HCT116 (cell line): Measurements from ENCODE around the gene ATF6B. TPM values are rescaled to one million over a fixed set of nuclear protein-coding genes. Genes with fewer than 3 reads are reported as not detected.

Source experiments
- ATAC-seq: fragments of 200-7000 bp; cut with Tn5 transposase; 2 replicates; pipeline ENCODE4 v1.9.1; 2020; ENCODE audit warnings: mild to moderate bottlenecking, moderate library complexity
- BruUV-seq: library from RNA; stranded (reverse); fragments of 400-500 nt; replicated peaks from 2 replicates; lab custom pipeline; 2021; lab: Mats Ljungman, UMichigan
- CTCF ChIA-PET: fragments of 300-600 bp; sonication (Branson Sonifier 250); formaldehyde crosslinking; loops from one replicate; lab custom pipeline; 2021; ENCODE audit warnings: antibody characterized with exemption; lab: Charles Lee
- POLR2A ChIA-PET: fragments of 300-600, 350-600 bp; sonication (Branson Sonifier 250); formaldehyde crosslinking; loops from one replicate; lab custom pipeline; 2021; ENCODE audit warnings: antibody characterized with exemption; lab: Charles Lee
- RAD21 ChIA-PET, 2 experiments: fragments of 300-600 bp; sonication (Branson Sonifier 250); formaldehyde crosslinking; loops; one replicate each; lab custom pipeline; 2023; ENCODE audit warnings: low total read pairs in 2 of 2; ENCODE audit not compliant: uncharacterized antibody in 2 of 2, unreplicated experiment in 2 of 2, low non-redundant PET in 1 of 2; lab: Charles Lee
- DNase-seq: peaks from one replicate; pipeline ENCODE4 v3.0.0-alpha.2; 2010; ENCODE audit warnings: low read depth, low spot score
- H2AFZ ChIP-seq: fragments of 200-600 bp; shearing (Covaris generic), sonication (generic); 2 replicates; pipeline ENCODE4 v1.6.1; 2017; ENCODE audit warnings: low read depth, mixed run types, mixed read lengths, antibody characterized with exemption, low read length; ENCODE audit not compliant: poor library complexity, severe bottlenecking
- H3K27ac ChIP-seq: 2 replicates; pipeline ENCODE4 v1.5.1; 2012; ENCODE audit warnings: low read depth, low read length
- H3K27me3 ChIP-seq: fragments of 200-600 bp; sonication (generic); 2 replicates; pipeline ENCODE4 v1.6.1; 2016; ENCODE audit warnings: mixed run types, low read length, mixed read lengths; ENCODE audit not compliant: insufficient read depth
- H3K36me3 ChIP-seq, 2 experiments: fragments of 200-500 bp in 1 of 2; fragments of 200-600 bp in 1 of 2; sonication (Bioruptor generic) in 1 of 2; sonication (generic) in 1 of 2; 2 replicates each; pipeline versions ENCODE4 v1.5.1 to v1.6.1; 2014 to 2016; ENCODE audit warnings: low read length in 2 of 2, inconsistent platforms in 1 of 2, mixed read lengths in 1 of 2, mixed run types in 1 of 2; ENCODE audit not compliant: insufficient read depth in 2 of 2, control insufficient read depth in 1 of 2
- H3K4me1 ChIP-seq, 2 experiments: fragments of 200-600 bp in 1 of 2; sonication (generic) in 1 of 2; 2 replicates each; pipeline versions ENCODE4 v1.5.1 to v1.6.1; 2012 to 2017; ENCODE audit warnings: low read length in 2 of 2, inconsistent platforms in 1 of 2, mild to moderate bottlenecking in 1 of 2, mixed read lengths in 1 of 2, mixed run types in 1 of 2, moderate library complexity in 1 of 2; ENCODE audit not compliant: insufficient read depth in 2 of 2, control insufficient read depth in 1 of 2
- H3K4me2 ChIP-seq: fragments of 200-600 bp; sonication (generic); 2 replicates; pipeline ENCODE4 v1.6.1; 2017; ENCODE audit warnings: mixed run types, low read length, mixed read lengths
- H3K4me3 ChIP-seq, 2 experiments: fragments of 200-600 bp in 1 of 2; sonication (generic) in 1 of 2; replicated peaks in 1 of 2; 2 replicates each; pipeline ENCODE4 v1.5.1; 2011 to 2016; ENCODE audit warnings: low read length in 2 of 2, control low read depth in 1 of 2, low read depth in 1 of 2, mild to moderate bottlenecking in 1 of 2, mixed read lengths in 1 of 2, mixed run types in 1 of 2
- H3K79me2 ChIP-seq: fragments of 200-600 bp; sonication (generic); 2 replicates; pipeline ENCODE4 v1.6.1; 2017; ENCODE audit warnings: mild to moderate bottlenecking, mixed run types, low read length, moderate library complexity, mixed read lengths; ENCODE audit not compliant: insufficient read depth
- H3K9ac ChIP-seq: fragments of 200-600 bp; sonication (generic); 2 replicates; pipeline ENCODE4 v1.6.1; 2016; ENCODE audit warnings: low read length, mixed read lengths
- H3K9me2 ChIP-seq: fragments of 200-600 bp; sonication (generic), shearing (Covaris generic); 2 replicates; pipeline ENCODE4 v1.6.1; 2017; ENCODE audit warnings: mixed run types, mild to moderate bottlenecking, moderate library complexity; ENCODE audit not compliant: insufficient read depth
- H3K9me3 ChIP-seq, 2 experiments: fragments of 200-500 bp in 1 of 2; fragments of 200-600 bp in 1 of 2; sonication (Bioruptor generic) in 1 of 2; sonication (generic) in 1 of 2; 2 replicates each; pipeline ENCODE4 v1.6.1; 2014 to 2017; ENCODE audit warnings: low read length in 2 of 2, mixed read lengths in 2 of 2, inconsistent platforms in 1 of 2, low read depth in 1 of 2, mild to moderate bottlenecking in 1 of 2, mixed run types in 1 of 2, moderate library complexity in 1 of 2; ENCODE audit not compliant: control insufficient read depth in 1 of 2, insufficient read depth in 1 of 2
- H4K20me1 ChIP-seq: fragments of 200-600 bp; sonication (generic), shearing (Covaris generic); 2 replicates; pipeline ENCODE4 v1.6.1; 2017; ENCODE audit warnings: mixed run types, mild to moderate bottlenecking, moderate library complexity; ENCODE audit not compliant: insufficient read depth
- CBX3 ChIP-seq: IDR thresholded peaks from 2 replicates; pipeline ENCODE4 v1.6.1; 2012; ENCODE audit warnings: low read depth
- CEBPB ChIP-seq: IDR thresholded peaks from 2 replicates; pipeline ENCODE4 v1.6.1; 2012; ENCODE audit warnings: low read depth
- CTCF ChIP-seq, 3 experiments: fragments of 200-600 bp in 1 of 3; sonication (generic) in 1 of 3; IDR thresholded peaks in 2 of 3; conservative IDR thresholded peaks in 1 of 3; 2 replicates each; pipeline ENCODE4 v1.5.1; 2012 to 2017; ENCODE audit warnings: low read depth in 2 of 3, low read length in 2 of 3, antibody characterized with exemption in 1 of 3, borderline replicate concordance in 1 of 3, control low read depth in 1 of 3, mild to moderate bottlenecking in 1 of 3, mixed read lengths in 1 of 3, mixed run types in 1 of 3, moderate library complexity in 1 of 3; ENCODE audit not compliant: insufficient read depth in 1 of 3
- EGR1 ChIP-seq: IDR thresholded peaks from 2 replicates; pipeline ENCODE4 v1.6.1; 2012; ENCODE audit warnings: low read depth
- ELF1 ChIP-seq: IDR thresholded peaks from 2 replicates; pipeline ENCODE4 v1.6.1; 2012; ENCODE audit warnings: low read depth, borderline replicate concordance
- EZH2 ChIP-seq: fragments of 200-600 bp; sonication (generic); IDR thresholded peaks from 2 replicates; pipeline ENCODE4 v1.6.1; 2017; ENCODE audit warnings: antibody characterized with exemption, mixed run types
- EZH2phosphoT487 ChIP-seq: fragments of 200-600 bp; IDR thresholded peaks from 2 replicates; pipeline ENCODE4 v1.6.1; 2018; ENCODE audit warnings: antibody characterized with exemption, borderline replicate concordance
- FOSL1 ChIP-seq: IDR thresholded peaks from 2 replicates; pipeline ENCODE4 v1.6.1; 2012; ENCODE audit warnings: low read depth
- JUND ChIP-seq: IDR thresholded peaks from 2 replicates; pipeline ENCODE4 v1.6.1; 2012
- POLR2A ChIP-seq: IDR thresholded peaks from 2 replicates; pipeline ENCODE4 v1.7.0; 2011; ENCODE audit warnings: borderline replicate concordance; ENCODE audit not compliant: insufficient read depth, insufficient read length; ENCODE audit errors: extremely low read depth
- SIN3A ChIP-seq: IDR thresholded peaks from 2 replicates; pipeline ENCODE4 v1.6.1; 2012; ENCODE audit warnings: low read depth
- SP1 ChIP-seq: IDR thresholded peaks from 2 replicates; pipeline ENCODE4 v1.6.1; 2012; ENCODE audit warnings: low read depth
- TCF7L2 ChIP-seq: IDR thresholded peaks from 2 replicates; pipeline ENCODE4 v1.7.0; 2011; ENCODE audit warnings: borderline replicate concordance, inconsistent platforms; ENCODE audit not compliant: insufficient read depth, insufficient read length; ENCODE audit errors: extremely low read depth
- YY1 ChIP-seq: IDR thresholded peaks from 2 replicates; pipeline ENCODE4 v1.6.1; 2011; ENCODE audit warnings: low read length, low read depth, moderate library complexity, mild to moderate bottlenecking; ENCODE audit not compliant: insufficient replicate concordance; ENCODE audit errors: extremely low read depth
- ZNF274 ChIP-seq: fragments of 200-500 bp; sonication (Bioruptor generic); IDR thresholded peaks from 2 replicates; pipeline ENCODE4 v1.6.1; 2014; ENCODE audit warnings: mild to moderate bottlenecking, low read depth, low read length, inconsistent platforms
- intact Hi-C: fragments of 100-400 bp; cut with micrococcal nuclease; formaldehyde crosslinking; loops from 2 replicates; pipeline ENCODE4 v1.10.0; 2022
- total RNA-seq: library from RNA; stranded (reverse); gene quantifications from one replicate; pipeline ENCODE4 v1.2.1, GENCODE V29; 2021; ENCODE audit not compliant: unreplicated experiment
- TF ChIP-seq, protein P1 (sequence below): IDR thresholded peaks from 2 replicates; pipeline ENCODE4 v1.6.1; 2011; ENCODE audit warnings: mild to moderate bottlenecking, low read length, moderate library complexity; ENCODE audit not compliant: insufficient replicate concordance; ENCODE audit errors: extremely low read depth
- TF ChIP-seq, protein P2 (sequence below): IDR thresholded peaks from 2 replicates; pipeline ENCODE4 v1.6.1; 2012; ENCODE audit warnings: low read depth
- TF ChIP-seq, protein P3 (sequence below): IDR thresholded peaks from 2 replicates; pipeline ENCODE4 v1.6.1; 2012
- TF ChIP-seq, protein P4 (sequence below): IDR thresholded peaks from 2 replicates; pipeline ENCODE4 v1.6.1; 2012

ATF6B gene
- total RNA-seq, 1 experiment from 2014 or later = 63.9 TPM

- ATAC-seq (no peak), DNase-seq (no peak)
- H3K27me3 ChIP-seq = no peaks in the 10 kb centered on the region
- H3K9me3 ChIP-seq = no peaks in the 10 kb centered on the region
- CTCF ChIA-PET = interaction anchor here (0.6 kb wide), 1 partner anchor 439 kb away, joined by 3 read pairs; no protein-coding TSS in a partner anchor
- no peaks in the 10 kb centered on the region for H3K9me2 ChIP-seq
- TF ChIP-seq SP1 = no peak
- TF ChIP-seq, protein P1, sequence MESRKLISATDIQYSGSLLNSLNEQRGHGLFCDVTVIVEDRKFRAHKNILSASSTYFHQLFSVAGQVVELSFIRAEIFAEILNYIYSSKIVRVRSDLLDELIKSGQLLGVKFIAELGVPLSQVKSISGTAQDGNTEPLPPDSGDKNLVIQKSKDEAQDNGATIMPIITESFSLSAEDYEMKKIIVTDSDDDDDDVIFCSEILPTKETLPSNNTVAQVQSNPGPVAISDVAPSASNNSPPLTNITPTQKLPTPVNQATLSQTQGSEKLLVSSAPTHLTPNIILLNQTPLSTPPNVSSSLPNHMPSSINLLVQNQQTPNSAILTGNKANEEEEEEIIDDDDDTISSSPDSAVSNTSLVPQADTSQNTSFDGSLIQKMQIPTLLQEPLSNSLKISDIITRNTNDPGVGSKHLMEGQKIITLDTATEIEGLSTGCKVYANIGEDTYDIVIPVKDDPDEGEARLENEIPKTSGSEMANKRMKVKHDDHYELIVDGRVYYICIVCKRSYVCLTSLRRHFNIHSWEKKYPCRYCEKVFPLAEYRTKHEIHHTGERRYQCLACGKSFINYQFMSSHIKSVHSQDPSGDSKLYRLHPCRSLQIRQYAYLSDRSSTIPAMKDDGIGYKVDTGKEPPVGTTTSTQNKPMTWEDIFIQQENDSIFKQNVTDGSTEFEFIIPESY = no peak
- TF ChIP-seq FOSL1 = no peak
- TF ChIP-seq, protein P2, sequence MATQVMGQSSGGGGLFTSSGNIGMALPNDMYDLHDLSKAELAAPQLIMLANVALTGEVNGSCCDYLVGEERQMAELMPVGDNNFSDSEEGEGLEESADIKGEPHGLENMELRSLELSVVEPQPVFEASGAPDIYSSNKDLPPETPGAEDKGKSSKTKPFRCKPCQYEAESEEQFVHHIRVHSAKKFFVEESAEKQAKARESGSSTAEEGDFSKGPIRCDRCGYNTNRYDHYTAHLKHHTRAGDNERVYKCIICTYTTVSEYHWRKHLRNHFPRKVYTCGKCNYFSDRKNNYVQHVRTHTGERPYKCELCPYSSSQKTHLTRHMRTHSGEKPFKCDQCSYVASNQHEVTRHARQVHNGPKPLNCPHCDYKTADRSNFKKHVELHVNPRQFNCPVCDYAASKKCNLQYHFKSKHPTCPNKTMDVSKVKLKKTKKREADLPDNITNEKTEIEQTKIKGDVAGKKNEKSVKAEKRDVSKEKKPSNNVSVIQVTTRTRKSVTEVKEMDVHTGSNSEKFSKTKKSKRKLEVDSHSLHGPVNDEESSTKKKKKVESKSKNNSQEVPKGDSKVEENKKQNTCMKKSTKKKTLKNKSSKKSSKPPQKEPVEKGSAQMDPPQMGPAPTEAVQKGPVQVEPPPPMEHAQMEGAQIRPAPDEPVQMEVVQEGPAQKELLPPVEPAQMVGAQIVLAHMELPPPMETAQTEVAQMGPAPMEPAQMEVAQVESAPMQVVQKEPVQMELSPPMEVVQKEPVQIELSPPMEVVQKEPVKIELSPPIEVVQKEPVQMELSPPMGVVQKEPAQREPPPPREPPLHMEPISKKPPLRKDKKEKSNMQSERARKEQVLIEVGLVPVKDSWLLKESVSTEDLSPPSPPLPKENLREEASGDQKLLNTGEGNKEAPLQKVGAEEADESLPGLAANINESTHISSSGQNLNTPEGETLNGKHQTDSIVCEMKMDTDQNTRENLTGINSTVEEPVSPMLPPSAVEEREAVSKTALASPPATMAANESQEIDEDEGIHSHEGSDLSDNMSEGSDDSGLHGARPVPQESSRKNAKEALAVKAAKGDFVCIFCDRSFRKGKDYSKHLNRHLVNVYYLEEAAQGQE = no peak
- TF ChIP-seq, protein P3, sequence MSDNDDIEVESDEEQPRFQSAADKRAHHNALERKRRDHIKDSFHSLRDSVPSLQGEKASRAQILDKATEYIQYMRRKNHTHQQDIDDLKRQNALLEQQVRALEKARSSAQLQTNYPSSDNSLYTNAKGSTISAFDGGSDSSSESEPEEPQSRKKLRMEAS = no peak
- no peak for TF ChIP-seq EZH2
- no peak for TF ChIP-seq SIN3A
- no peak for TF ChIP-seq YY1
- no peak for TF ChIP-seq CBX3
- no peak for TF ChIP-seq TCF7L2
- TF ChIP-seq CEBPB = no peak
- TF ChIP-seq, protein P4, sequence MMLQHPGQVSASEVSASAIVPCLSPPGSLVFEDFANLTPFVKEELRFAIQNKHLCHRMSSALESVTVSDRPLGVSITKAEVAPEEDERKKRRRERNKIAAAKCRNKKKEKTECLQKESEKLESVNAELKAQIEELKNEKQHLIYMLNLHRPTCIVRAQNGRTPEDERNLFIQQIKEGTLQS = no peak
- TF ChIP-seq EZH2phosphoT487 = no peak
- TF ChIP-seq JUND = no peak
- no peak for TF ChIP-seq POLR2A
- no peak for TF ChIP-seq ZNF274
- TF ChIP-seq CTCF (IDR thresholded peaks at IDR 0.05 in 2 of 3, conservative IDR thresholded peaks at IDR 0.05 in 1 of 3; ENCODE audit: borderline replicate concordance in 1 of 3, insufficient read depth in 1 of 3, low read depth in 2 of 3, low read length in 2 of 3) = no peak
- no peak for TF ChIP-seq EGR1
- TF ChIP-seq ELF1 = no peak
- no peak overlapping the region for H3K27ac ChIP-seq
- H3K79me2 ChIP-seq = no peaks in the 10 kb centered on the region
- no peak overlapping the region for H3K4me3 ChIP-seq
- H3K36me3 ChIP-seq = no peaks in the 10 kb centered on the region
- H3K9ac ChIP-seq = no peak overlapping the region
- peaks cover 8 to 36% of the 10 kb centered on the region in 2 experiments; a peak in 3 of 4 replicates for H3K4me1 ChIP-seq
- no peaks in the 10 kb centered on the region for H4K20me1 ChIP-seq
- POLR2A ChIA-PET = no interaction called here
- RAD21 ChIA-PET = no interaction called here
- H2AFZ ChIP-seq = no peak overlapping the region
- no TSS peak for BruUV-seq
- intact Hi-C loops = no loop called here
- H3K4me2 ChIP-seq = no peak overlapping the region
Observed at GRCh38 chr6:32109765-32110160, 18.3 kb downstream of the ATF6B start.
